Activated CD4-positive, alpha-beta T cell treated with anti-CD3 and anti-CD28 coated beads, Interleukin-2, amount 50 U/mL, for 24 hours (primary cell): ENCODE data around the gene MID1.

ENCODE experiments used
- DNase-seq, 2 donors: peaks; one replicate each; pipeline ENCODE4 v3.0.0-alpha.2; 2020; ENCODE audit warnings: low read depth in 1 of 2, low spot score in 1 of 2

MID1 gene

GRCh38 chrX:10620121-10620699 lies at the start of gene MID1:
MID1 (minus strand) TSS chrX:10620585; CDS start chrX:10567547, 53,038 bp downstream.
- no peak for DNase-seq

- no peak for DNase-seq
Observed at GRCh38 chrX:10667143-10667542, 46.8 kb upstream of the MID1 start.

- no peak for DNase-seq
Observed at GRCh38 chrX:10666102-10666501, 45.7 kb upstream of the MID1 start.

- no peak for DNase-seq
Observed at GRCh38 chrX:10665681-10666080, 45.3 kb upstream of the MID1 start.

GRCh38 chrX:10660171-10660570 lies 39.8 kb upstream of the MID1 start:
- DNase-seq = no peak

- DNase-seq = no peak
Observed at GRCh38 chrX:10656214-10656613, 35.8 kb upstream of the MID1 start.

- no peak for DNase-seq
Observed at GRCh38 chrX:10654960-10655359, 34.6 kb upstream of the MID1 start.

GRCh38 chrX:10653302-10653701 lies 32.9 kb upstream of the MID1 start:
- DNase-seq = no peak

- no peak for DNase-seq
Observed at GRCh38 chrX:10649265-10649664, 28.9 kb upstream of the MID1 start.

- no peak for DNase-seq
Observed at GRCh38 chrX:10648614-10649013, 28.2 kb upstream of the MID1 start.

- no peak for DNase-seq
Observed at GRCh38 chrX:10636851-10637250, 16.5 kb upstream of the MID1 start.

GRCh38 chrX:10636337-10636736 lies 16.0 kb upstream of the MID1 start:
- no peak for DNase-seq

- no peak for DNase-seq
Observed at GRCh38 chrX:10634392-10635161, 14.2 kb upstream of the MID1 start.

- no peak for DNase-seq
Observed at GRCh38 chrX:10633722-10634121, 13.3 kb upstream of the MID1 start.

GRCh38 chrX:10631416-10632145 lies 11.2 kb upstream of the MID1 start:
- no peak for DNase-seq

- no peak for DNase-seq
Observed at GRCh38 chrX:10630320-10630719, 9.9 kb upstream of the MID1 start.

- DNase-seq = no peak
Observed at GRCh38 chrX:10629905-10630304, 9.5 kb upstream of the MID1 start.

GRCh38 chrX:10628906-10629305 lies 8.5 kb upstream of the MID1 start:
- no peak for DNase-seq

- DNase-seq = no peak
Observed at GRCh38 chrX:10622197-10622596, 1.8 kb upstream of the MID1 start.

GRCh38 chrX:10619425-10620046 lies 849 bp downstream of the MID1 start:
- no peak for DNase-seq

- no peak for DNase-seq
Observed at GRCh38 chrX:10618961-10619360, 1.4 kb downstream of the MID1 start.

- DNase-seq = no peak
Observed at GRCh38 chrX:10617999-10618351, 2.4 kb downstream of the MID1 start.
